Measurements from ENCODE around the gene METTL17. TPM values are rescaled to one million over a fixed set of nuclear protein-coding genes. Genes with fewer than 3 reads are reported as not detected.

Gene METTL17
- total RNA-seq, 2 experiments from 2014 or later: 92.0 to 94.8 TPM

GRCh38 chr14:20997115-20997514 is 7.3 kb downstream of the METTL17 start:
- Mint-ChIP-seq H3K27me3 (no peaks in the 10 kb centered on the region), H3K27ac (peak overlapping the region; percentile 8), H3K9me3 (no peaks in the 10 kb centered on the region), H3K36me3 (ENCODE audit: low read depth) (peaks cover 64% of the 10 kb centered on the region), H3K4me3 (no peak overlapping the region), H3K4me1 (ENCODE audit: low read depth) (peaks cover 36% of the 10 kb centered on the region)
- Histone ChIP-seq H3K27me3 (ENCODE audit: control insufficient read depth in 1 of 2, insufficient read depth in 2 of 2, low read length in 2 of 2) (no peaks in the 10 kb centered on the region), H3K36me3 (ENCODE audit: insufficient read depth, low read length) (peaks cover 53% of the 10 kb centered on the region), H3K27ac (ENCODE audit: low read depth in 1 of 2, low read length in 2 of 2) (no peak overlapping the region), H3K4me3 (ENCODE audit: low read length) (no peak overlapping the region), H3K9me3 (ENCODE audit: control insufficient read depth in 1 of 2, insufficient read depth in 1 of 2, low read length in 2 of 2) (no peaks in the 10 kb centered on the region), H3K4me1 (ENCODE audit: insufficient read depth, low read length) (no peaks in the 10 kb centered on the region)
- intact Hi-C loops (cut with DNase I, micrococcal nuclease): no loop called here
- ATAC-seq (ENCODE audit: poor library complexity): no peak
- POLR2A ChIA-PET: interaction anchor here (0.6 to 0.9 kb wide), 3 partner anchors 13 to 74 kb away, joined by 3 to 4 read pairs (median 3); no protein-coding TSS in a partner anchor
- CTCF ChIA-PET: interaction anchor here (0.9 to 2.7 kb wide), 3 partner anchors 9 to 26 kb away, joined by 3 to 12 read pairs (median 4); no protein-coding TSS in a partner anchor
- DNase-seq: no peak
- TF ChIP-seq, protein P1, sequence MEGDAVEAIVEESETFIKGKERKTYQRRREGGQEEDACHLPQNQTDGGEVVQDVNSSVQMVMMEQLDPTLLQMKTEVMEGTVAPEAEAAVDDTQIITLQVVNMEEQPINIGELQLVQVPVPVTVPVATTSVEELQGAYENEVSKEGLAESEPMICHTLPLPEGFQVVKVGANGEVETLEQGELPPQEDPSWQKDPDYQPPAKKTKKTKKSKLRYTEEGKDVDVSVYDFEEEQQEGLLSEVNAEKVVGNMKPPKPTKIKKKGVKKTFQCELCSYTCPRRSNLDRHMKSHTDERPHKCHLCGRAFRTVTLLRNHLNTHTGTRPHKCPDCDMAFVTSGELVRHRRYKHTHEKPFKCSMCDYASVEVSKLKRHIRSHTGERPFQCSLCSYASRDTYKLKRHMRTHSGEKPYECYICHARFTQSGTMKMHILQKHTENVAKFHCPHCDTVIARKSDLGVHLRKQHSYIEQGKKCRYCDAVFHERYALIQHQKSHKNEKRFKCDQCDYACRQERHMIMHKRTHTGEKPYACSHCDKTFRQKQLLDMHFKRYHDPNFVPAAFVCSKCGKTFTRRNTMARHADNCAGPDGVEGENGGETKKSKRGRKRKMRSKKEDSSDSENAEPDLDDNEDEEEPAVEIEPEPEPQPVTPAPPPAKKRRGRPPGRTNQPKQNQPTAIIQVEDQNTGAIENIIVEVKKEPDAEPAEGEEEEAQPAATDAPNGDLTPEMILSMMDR (IDR thresholded peaks at IDR 0.05): no peak

DNA sequence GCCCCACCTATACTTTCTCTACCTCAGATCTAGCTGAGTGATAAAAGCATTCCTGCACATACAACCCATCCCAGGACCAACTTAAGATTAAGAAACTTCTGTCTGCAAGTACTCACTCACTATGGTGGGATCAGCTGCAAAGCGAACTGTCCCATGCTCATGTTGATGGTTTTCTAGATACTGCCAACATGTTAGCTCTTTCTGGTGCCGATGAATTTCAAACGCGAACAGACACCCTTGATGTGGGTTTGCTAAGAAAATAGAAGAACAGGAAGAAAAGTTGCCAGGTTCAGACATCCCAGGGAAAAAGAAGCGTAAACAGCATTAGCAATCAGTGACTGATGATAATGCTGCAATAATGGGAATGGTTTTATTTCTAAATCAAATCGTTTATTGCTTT is 7.8 kb downstream of the METTL17 start:
- POLR2A ChIA-PET: interaction anchor here (0.6 to 0.9 kb wide), 3 partner anchors 13 to 73 kb away, joined by 3 to 4 read pairs (median 3); no protein-coding TSS in a partner anchor

DNA sequence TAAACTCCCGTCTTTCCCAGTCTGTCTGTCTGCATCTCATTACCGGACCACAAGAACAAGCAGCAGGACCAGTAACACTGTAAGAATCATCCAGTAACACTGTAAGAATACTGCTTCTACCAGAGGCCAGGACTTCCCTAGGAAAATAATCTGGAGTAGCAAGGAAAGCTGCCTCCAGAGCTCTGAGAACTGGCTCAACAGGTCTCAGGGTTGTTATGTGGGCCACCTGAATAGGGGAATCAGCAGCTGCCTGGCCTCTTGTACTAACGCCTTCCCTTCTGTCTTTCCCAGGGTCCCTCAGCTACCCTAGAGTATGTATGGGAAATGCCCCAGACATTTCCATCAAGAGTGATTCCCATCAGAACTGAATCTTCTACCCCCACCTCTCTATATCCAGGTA is 8.4 kb downstream of the METTL17 start:
- no peaks in the 10 kb centered on the region for H3K27me3 Mint-ChIP-seq
- intact Hi-C loops (cut with DNase I, micrococcal nuclease): no loop called here
- ATAC-seq (ENCODE audit: poor library complexity): no peak
- Histone ChIP-seq H3K9me3 (ENCODE audit: control insufficient read depth in 1 of 2, insufficient read depth in 1 of 2, low read length in 2 of 2) (no peaks in the 10 kb centered on the region), H3K27ac (ENCODE audit: low read depth in 1 of 2, low read length in 2 of 2) (no peak overlapping the region), H3K4me1 (ENCODE audit: insufficient read depth, low read length) (no peaks in the 10 kb centered on the region), H3K27me3 (ENCODE audit: control insufficient read depth in 1 of 2, insufficient read depth in 2 of 2, low read length in 2 of 2) (no peaks in the 10 kb centered on the region), H3K4me3 (ENCODE audit: low read length) (no peak overlapping the region), H3K36me3 (ENCODE audit: insufficient read depth, low read length) (peaks cover 43% of the 10 kb centered on the region)
- ChIA-PET CTCF (interaction anchor here (2.7 kb wide), 1 partner anchor 17 kb away, joined by 12 read pairs; no protein-coding TSS in a partner anchor), POLR2A (no interaction called here)
- H3K4me1 Mint-ChIP-seq (ENCODE audit: low read depth): peaks cover 34% of the 10 kb centered on the region
- DNase-seq: no peak
- peak overlapping the region; percentile 40 for H3K27ac Mint-ChIP-seq
- no peak overlapping the region for H3K4me3 Mint-ChIP-seq
- TF ChIP-seq, protein P1 (IDR thresholded peaks at IDR 0.05): no peak
- H3K9me3 Mint-ChIP-seq: no peaks in the 10 kb centered on the region
- H3K36me3 Mint-ChIP-seq (ENCODE audit: low read depth): peaks cover 54% of the 10 kb centered on the region

More for the DNA sequence above, 7.8 kb downstream of the METTL17 start:
- H3K4me3 Mint-ChIP-seq: no peak overlapping the region
- peaks cover 34% of the 10 kb centered on the region for H3K4me1 Mint-ChIP-seq (ENCODE audit: low read depth)
- no peaks in the 10 kb centered on the region for H3K9me3 Mint-ChIP-seq
- peaks cover 48% of the 10 kb centered on the region for H3K36me3 ChIP-seq (ENCODE audit: insufficient read depth, low read length)
- ATAC-seq (ENCODE audit: poor library complexity) (no peak), DNase-seq (no peak)
- TF ChIP-seq, protein P1 (IDR thresholded peaks at IDR 0.05): no peak
- peaks cover 59% of the 10 kb centered on the region for H3K36me3 Mint-ChIP-seq (ENCODE audit: low read depth)
- peak overlapping the region; percentile 8 for H3K27ac Mint-ChIP-seq
- no peaks in the 10 kb centered on the region for H3K27me3 Mint-ChIP-seq
- H3K4me3 ChIP-seq (ENCODE audit: low read length): no peak overlapping the region
- H3K4me1 ChIP-seq (ENCODE audit: insufficient read depth, low read length): no peaks in the 10 kb centered on the region
- H3K27ac ChIP-seq (ENCODE audit: low read depth in 1 of 2, low read length in 2 of 2): no peak overlapping the region
- H3K9me3 ChIP-seq (ENCODE audit: control insufficient read depth in 1 of 2, insufficient read depth in 1 of 2, low read length in 2 of 2): no peaks in the 10 kb centered on the region
- CTCF ChIA-PET: interaction anchor here (0.9 to 2.7 kb wide), 3 partner anchors 8 to 27 kb away, joined by 3 to 12 read pairs (median 4); no protein-coding TSS in a partner anchor
- intact Hi-C loops (cut with DNase I, micrococcal nuclease): no loop called here
- H3K27me3 ChIP-seq (ENCODE audit: control insufficient read depth in 1 of 2, insufficient read depth in 2 of 2, low read length in 2 of 2): no peaks in the 10 kb centered on the region

Measured in CD4-positive, alpha-beta T cell (primary cell).